GM18520 (cell line): ENCODE data around the gene TRIM44.
"Not testable (repeated sequence)": the region's sequence is repeated elsewhere in the genome, so short reads cannot be mapped to it uniquely, and the experiment has no call there.

ENCODE experiments used
- ATAC-seq: cut with Tn5 transposase; IDR thresholded peaks from one replicate; pipeline ENCODE4 v1.9.1; 2021; ENCODE audit not compliant: unreplicated experiment

TRIM44 gene

DNA sequence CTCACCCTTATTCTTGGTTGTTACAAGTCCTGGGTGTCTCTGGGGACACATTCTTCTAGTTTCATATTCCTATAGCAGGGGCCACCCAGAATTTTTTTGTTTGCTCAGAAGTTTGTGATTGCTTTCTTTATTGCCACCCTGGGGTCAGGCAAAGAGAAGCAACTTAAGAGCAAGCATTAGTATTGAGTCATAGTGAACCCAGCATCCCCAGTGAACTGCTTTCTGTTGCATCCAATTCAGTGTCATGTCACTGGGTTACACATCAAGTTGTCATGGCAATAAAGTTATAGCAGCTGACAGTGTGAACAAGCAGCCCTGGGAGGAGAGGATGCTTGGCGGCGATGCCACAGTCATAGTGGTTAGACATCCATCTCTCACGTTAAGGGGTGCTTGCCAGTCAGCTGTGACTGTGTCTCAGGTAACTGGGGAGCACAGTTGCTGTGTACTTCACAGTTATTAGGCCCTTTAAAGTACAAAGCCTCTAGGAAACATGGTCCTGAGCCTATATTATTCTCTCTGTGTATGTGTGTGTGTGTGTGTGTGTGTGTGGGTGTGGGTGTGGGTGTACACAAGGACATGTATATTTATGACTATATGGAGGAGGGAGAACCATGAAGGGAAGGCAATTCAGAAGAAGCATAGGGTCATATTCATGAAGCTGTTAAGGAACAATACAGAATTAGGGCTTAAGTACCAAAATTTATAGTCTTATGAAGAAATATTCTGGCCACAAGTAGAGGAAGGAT is 52.5 kb downstream of the TRIM44 start:
- ATAC-seq, result peak; percentile 95

DNA sequence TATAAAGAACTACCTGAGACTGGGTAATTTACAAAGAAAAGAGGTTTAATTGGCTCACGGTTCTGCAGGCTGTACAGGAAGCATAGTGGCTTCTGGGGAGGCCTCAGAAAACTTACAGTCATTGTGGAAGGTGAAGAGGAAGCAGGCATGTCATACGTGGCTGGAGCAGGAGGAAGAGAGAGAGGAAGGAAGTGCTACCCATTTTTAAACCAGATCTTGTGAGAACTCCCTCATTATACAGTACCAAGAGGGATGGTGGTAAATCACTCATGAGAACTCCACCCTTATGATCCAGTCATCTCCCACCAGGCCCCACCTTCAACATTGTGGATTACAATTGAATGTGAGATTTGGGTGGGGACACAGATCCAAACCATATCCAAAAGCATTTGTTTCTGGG is 53.1 kb downstream of the TRIM44 start:
- not testable (repeated sequence) for ATAC-seq

DNA sequence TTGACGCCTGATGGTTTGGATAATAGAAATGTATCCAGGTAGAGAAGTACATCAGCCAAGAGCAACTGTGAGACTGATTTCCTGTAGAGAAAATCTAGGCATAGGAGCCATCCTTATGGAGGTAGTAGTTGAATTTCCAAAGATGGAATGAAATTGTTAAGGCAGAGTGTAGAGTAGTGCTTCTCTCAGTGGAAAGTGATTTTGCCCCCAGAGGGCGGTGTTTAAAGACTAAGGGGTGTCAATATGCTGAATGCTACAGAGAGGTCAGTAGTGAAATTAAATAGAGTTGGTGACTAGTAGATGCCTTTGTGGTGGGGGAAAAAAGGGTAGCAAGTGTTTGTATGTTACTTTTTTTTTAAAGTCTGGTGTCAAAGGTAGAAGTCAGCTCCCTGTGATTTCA is 54.5 kb downstream of the TRIM44 start:
- ATAC-seq, result no peak

DNA sequence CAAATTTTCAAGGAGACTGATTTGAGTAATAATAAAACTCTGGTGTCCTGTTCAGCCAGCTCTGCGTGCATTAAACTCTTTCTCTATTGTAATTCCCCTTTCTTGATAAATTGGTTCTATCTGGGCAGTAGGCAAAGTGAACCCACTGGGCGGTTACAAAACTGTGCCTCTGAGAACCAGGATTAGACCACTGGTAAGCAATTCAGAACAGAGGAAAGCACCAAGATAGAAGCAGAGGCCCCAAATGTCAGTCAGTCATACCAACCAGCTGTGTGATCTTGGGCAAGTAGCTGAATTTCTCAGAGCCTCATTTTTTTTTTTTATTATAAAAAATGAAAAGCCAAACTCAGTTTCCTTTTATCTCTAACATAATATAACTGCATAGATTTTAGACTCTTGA is 54.9 kb downstream of the TRIM44 start:
- no peak for ATAC-seq

DNA sequence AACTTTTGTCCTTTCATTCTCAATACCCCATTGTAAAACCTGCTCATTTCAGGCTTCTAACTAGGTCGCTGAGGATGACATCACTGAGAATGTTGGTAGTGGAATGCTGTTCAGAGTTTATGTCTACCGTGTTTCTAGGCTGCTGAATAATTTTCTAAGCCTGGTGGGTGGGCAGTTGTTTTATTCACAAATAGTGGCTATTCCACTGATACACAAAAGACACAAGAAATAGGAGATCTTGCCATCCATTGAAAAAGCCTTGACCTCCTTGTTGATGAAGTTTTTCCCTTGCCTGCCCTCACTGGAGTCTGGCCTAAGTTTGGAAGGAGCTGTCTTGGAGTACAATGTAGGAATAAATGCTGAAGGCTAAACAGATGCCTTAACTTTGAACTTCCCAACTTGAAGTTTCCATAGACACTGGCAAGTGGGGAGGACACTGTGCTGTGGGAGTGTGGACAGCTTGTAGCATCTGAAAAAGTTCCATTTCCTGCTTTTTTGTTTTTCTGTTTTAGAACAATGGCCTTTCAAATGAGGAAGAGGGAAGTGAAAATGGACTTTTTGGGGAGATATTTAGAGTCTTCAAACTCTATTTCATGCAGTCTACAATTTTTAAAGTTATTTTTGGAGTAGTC is 59.2 kb downstream of the TRIM44 start:
- ATAC-seq, result no peak

DNA sequence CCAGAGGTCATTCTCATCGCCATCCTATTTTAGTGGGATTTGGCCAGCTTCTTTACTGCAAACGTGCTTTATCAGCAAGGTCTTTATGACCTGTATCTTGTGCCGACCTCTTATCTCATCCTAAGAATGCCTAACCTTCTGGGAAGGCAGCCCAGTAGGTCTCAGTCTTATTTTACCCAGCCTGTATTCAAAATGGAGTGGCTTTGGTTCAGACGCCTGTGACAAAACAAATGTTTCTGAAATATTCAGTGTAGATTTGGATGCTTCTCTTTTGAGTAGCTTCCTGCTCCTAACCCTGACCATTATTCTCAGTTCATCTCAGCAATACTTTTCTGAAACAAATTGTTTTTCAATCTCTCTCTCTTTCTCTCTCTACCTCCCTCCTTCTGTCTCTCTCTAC is 60.1 kb downstream of the TRIM44 start:
- no peak for ATAC-seq

DNA sequence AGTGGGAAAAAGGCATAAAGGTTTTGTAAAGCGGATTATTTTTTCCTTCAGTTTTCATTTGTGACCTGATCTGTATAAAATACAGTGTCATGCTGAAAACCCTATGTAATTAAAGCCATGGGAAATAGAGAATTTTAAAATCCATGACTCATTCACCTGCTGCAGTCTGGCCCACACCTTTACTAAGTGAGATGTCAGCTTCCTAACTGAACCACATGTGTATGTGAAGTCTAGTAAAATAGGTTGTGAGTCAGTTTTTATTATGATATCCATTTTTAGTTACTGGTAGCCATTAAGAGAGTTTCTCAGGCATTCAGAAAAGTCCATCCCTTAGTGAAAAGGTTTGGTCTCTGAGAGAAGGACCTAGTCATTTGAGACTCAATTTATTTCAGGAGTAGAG is 60.9 kb downstream of the TRIM44 start:
- ATAC-seq, result no peak

DNA sequence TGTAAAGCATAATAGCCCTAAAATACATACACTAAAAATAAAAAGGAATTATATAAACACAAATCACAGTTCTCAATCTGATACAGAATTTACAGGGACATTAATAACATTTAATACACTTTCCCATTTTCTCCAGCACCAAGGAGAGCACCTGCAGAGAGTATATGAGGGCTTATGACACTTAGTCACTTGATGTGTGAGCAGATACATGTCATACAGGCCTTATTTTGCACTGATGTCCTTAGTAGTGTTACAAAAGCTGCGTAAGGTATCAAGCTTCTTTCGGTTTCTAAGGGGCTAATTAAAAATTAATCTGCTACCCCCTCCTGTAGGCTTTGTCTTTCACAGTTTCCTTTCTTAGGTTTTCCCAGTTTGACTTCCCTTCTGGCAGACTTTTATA is 61.3 kb downstream of the TRIM44 start:
- ATAC-seq, result no peak

DNA sequence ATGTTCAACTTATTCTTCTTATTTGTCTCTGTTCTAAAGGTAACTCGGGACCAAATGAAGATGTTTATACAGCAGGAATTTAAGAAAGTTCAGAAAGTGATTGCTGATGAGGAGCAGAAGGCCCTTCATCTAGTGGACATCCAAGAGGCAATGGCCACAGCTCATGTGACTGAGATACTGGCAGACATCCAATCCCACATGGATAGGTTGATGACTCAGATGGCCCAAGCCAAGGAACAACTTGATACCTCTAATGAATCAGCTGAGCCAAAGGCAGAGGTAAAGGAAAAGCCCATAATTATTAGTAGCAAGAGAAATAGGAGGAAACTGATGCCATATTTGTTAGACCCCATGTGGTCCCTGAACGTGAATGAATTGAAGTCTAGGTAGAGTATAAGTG is 63.3 kb downstream of the TRIM44 start:
- no peak for ATAC-seq

DNA sequence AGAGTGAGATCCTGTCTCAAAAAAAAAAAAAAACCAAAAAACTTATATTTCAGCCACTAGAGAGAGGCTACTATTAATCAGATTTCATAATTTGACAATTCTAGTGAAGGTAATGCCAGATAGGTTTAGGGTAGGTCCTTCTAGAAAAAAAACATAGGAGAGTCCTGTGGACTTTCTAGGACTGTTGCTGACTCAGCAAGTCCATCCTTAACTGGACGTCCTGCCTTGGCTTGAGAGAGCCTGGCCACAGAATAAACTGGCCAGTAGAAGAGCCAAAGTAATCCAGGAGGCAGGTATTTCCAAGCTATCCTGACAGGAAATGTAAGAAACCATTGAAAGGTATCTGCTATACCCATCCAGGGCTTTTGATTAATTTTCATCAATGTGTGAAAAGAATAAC is 64.6 kb downstream of the TRIM44 start:
- ATAC-seq, result no peak

DNA sequence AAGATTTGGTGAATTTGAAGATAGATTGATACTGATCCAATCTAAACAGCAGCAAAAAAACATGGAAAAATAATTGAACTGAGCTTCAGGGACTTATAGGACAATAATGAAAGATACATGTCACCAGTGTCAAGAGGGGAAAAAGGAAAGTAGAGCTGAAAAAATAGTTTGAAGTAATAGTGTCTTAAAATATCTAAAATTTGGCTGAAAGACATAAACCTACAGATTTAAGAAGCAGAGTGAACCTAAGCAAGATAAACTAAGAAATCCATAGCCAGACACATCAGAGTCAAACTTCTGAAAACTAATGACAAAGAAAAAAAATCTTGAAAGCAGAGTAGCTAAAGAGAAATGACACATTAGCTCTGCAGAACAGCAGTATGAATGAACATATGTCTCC is 67.7 kb downstream of the TRIM44 start:
- ATAC-seq, result no peak

DNA sequence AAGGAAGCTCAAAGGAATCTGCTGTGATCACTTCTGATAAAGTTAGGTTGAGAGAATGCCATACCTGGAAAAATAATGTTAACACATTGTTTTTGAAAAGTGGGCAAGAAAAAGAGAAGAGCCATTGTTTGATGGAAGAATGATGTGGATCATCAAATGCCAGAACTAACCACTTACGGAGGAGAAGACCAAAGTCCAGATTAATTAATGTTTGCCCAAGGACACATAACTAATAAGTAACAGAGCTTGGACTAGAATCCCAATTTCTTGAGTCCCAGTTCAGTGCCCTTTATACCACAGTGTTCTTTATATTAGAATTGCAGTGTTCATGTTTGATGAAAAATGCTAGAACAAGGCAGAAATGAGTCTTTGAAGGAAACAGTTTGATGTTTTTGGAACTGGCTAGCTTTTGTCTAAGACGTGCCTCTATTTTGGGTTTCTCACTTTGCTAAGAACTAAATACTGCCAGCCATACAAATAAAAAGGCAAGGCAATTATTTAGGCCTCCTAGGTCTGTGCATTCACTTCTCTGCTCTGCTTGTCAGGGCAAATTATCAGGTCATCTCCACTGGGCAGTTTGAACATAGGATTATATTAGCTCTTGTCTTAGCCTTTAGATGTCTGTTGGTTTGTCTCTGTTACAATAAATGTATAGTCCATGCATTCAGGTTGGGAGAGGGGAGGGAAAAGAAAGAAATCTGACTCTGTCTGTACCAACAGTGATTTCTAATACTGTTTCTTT is 72.3 kb downstream of the TRIM44 start:
- no peak for ATAC-seq

DNA sequence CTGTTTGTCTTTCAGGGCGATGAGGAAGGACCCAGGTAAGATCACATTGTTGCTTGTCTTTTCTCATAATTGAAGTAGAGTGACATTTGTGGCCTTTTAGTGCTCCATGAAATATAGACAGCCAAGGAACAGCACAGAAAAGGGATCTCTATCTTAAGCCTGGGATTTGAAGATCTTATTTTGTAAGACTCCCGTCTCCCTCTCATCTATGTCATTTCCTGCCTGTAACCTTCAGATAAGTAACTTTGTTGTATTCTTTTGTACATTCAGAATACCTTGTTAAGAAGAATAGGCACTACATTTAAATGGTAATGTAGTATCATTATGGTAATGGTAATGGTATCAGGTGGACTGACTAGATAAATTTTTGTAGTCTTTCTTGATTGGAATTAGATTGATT is 72.8 kb downstream of the TRIM44 start:
- ATAC-seq, result no peak

DNA sequence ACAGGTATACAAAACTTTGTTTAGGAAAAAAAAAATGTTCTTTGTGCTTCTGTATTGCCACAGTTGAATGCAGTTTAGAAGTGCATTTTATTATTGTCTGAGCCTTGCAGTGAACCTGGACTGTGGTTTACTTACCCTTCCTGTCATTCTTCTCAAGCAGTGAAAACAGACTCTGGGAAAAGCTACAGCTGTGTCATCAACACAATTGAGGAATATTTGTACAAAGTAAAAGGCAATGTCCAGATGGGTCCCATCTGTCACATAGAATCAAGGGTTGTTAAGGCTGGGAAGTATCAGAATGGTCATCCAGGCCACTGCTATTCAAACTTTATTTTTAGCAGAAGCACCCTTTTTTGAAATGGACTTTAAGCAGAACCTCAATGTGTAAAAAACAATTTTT is 73.3 kb downstream of the TRIM44 start:
- ATAC-seq, result no peak

DNA sequence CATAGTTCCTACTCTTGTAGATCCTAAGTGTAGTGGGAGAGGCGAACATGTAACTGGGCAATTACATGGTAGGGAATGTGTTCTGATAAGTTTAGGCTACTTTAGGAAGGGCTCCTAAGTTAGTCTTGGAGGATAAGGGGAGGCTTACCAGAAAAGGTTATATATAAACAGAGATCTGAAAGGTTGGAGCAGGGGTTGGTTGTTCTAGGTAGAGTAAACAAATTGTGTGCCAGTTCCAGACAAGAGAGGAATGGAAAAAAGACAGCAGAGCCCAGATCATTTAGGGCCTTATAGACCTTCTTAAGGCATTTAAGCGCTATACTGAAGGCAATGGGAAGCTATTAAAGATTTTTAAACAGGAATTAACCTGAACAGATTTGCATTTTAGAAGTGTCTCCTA is 74.4 kb downstream of the TRIM44 start:
- ATAC-seq, result no peak

DNA sequence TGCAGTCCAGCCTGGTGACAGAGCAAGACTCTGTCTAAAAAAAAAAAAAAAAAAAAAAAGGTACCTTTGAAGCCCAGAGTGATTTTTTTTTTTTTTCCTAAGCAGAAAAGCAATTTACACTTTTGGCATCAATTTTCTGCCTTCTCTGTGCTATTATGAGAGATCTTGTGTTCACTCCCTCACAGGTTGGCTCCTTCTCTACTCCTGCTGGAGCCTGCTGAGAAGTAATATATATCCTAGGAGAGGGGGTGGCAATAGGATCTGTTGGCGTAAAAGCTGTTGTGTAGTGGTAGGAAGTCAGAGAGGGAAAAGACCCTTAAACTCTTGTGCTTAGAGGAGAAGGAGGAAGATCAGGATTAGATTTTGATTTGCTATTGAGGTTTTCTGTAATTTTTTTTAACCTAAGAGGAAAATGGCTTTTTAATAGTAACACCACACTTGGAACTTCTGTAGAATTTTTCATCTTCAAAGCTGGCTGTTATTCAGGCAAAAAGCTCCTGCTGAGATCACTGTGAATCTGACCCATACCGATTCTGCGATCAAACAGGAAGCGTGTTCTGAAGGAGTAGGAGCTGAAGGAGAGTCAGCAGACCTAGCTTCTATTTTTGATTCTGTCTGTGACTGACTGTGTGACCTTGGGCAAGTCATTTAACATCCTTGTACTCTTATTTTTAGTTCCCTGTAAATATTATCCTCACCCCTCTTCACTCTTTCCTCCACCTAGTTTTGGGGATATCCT is 77.7 kb downstream of the TRIM44 start:
- no peak for ATAC-seq

DNA sequence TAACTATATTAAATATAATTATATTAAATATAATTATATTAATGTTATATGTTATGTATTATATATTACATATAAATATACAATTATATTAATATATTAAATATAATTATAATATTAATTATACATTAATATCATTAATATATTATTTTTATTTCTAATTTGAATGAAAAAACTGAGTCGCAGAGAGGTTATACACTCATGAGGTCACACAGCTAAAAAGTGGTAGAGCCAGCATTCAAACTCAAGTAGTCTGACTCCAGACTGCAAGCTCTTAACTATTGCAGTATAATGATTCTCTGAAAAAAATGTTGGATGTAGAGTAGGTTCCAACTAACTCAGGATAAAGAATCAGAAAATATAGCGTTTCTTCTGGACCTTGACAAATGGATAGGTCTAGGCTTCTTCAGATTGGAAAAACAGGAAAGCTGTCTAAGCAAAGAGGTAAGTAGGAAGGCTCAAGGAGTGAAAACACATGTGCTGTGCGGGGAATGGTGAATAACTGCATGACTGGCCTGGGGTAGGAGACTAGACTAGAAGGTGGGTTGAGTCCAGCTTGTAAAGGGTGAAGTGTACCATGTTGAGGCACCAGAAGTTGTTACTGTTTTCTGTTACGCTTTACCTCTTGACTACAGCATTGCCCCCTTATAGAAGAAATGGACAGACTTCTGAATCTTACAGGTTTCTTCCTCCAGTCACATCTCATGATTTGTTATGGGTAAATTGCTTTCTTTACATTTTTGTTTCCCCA is 80.3 kb downstream of the TRIM44 start:
- ATAC-seq, result no peak

DNA sequence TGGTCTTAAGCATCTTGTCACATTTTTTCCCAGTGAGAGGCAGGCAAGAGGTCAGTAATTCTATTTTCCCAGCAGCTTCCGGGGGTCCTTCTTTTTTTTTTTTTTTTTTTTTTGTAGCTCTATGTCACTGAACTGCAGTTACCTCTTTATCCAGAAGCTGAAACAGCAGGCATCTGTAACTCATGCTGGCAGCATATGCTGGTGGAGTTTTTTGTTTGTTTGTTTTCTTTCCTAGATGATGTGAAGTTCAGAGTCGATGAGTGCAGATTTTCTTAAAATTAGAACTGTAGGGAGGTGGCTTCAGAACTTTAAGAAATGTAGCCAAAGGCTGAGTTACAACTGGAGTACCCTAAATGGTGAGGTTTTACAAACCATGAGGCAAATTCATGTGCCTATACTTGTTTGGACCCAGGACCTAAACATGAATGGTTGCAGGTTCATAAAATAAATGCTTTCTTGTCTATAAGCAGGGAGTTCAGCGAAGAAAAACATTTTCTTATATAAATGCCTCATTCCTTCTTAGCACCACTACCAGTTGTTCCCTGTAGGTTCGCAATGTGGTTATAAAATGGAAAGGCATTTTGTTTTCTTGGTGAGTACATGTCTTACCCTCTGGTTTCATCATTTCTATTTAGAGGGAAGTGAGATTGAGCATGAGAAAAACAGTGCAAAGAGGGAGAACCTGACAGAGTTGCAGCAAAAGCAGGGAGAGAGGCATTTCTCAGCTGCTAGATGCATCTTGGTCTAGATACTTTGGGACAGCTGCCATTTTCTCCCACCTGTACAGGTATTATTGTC is 84.0 kb downstream of the TRIM44 start:
- ATAC-seq, result no peak

DNA sequence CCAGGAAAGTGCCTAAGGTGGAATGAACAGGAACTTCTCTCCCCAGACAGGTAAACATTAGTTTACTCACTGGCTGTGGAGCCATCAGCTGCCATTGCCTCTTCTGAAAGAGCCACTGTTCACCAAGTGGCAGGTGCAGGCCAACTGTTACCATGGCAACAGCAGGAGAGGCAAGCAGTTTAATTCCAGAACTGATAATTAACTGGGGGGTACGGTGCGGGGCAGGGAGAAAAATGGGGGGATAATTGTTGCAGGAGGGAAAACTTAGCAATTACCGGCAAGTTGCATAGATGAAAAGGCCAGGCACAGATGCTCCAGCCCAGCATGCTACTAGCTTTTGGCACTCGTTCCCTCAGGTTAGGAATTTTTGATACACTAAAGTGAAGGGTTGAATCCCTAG is 85.1 kb downstream of the TRIM44 start:
- ATAC-seq, result no peak

DNA sequence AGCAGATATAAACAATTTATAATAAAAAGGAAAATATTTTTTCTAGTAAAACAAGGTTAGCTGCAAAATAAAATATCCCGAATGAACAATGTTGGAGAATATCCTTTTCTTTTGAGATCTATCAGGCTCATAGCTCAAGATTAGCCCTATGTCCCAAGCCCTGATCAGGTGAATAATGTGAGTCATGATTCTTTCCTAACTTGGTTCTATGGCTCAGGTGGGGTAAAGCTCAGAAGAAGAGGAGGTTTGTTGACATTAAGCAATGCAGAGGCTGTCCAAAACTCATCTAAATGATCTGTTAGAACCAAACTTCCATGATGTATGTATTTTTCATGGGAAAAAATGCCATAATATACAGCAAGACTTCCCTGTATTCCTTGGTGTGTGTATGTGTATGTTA is 86.1 kb downstream of the TRIM44 start:
- no peak for ATAC-seq
